Transverse colon (tissue), 4 donors: ENCODE results near the gene SEMA4A. TPM values are rescaled to one million over a fixed set of nuclear protein-coding genes. Genes with fewer than 3 reads are reported as not detected.

Experiments used
- DNase-seq: peaks from one replicate; pipeline ENCODE4 v3.0.0-alpha.2; 2019
- H3K27ac ChIP-seq, 4 donors: fragments of 200-600 bp; sonication (generic); 2 replicates each; pipeline ENCODE4 v1.5.1; 2016 to 2018; ENCODE audit warnings: inconsistent platforms in 4 of 4
- H3K27me3 ChIP-seq: fragments of 200-600 bp; sonication (generic); 2 replicates; pipeline ENCODE4 v1.5.1; 2017; ENCODE audit warnings: inconsistent platforms
- H3K36me3 ChIP-seq, 4 donors: fragments of 200-600 bp; sonication (generic); 2 replicates each; pipeline ENCODE4 v1.5.1; 2017 to 2019; ENCODE audit warnings: inconsistent platforms in 4 of 4
- H3K4me1 ChIP-seq, 4 donors: fragments of 200-600 bp; sonication (generic); 2 replicates each; pipeline ENCODE4 v1.5.1; 2017 to 2020; ENCODE audit warnings: inconsistent platforms in 4 of 4
- H3K4me3 ChIP-seq, 4 donors: fragments of 200-600 bp; sonication (generic); 1 replicate in 1 of 4; 2 replicates in 3 of 4; pipeline versions ENCODE4 v1.5.1 to v1.6.1; 2017 to 2019; ENCODE audit warnings: inconsistent platforms in 4 of 4
- H3K9me3 ChIP-seq, 2 donors: fragments of 200-600 bp; sonication (generic); 2 replicates each; pipeline ENCODE4 v1.5.1; 2017 to 2019; ENCODE audit warnings: inconsistent platforms in 2 of 2
- EP300 ChIP-seq: sonication (generic); formaldehyde crosslinking; IDR thresholded peaks from one replicate; pipeline ENCODE4 v1.6.1; 2017; ENCODE audit warnings: antibody characterized with exemption, low read depth
- POLR2A ChIP-seq: fragments of 450-650 bp; IDR thresholded peaks from one replicate; pipeline ENCODE4 v1.6.1; 2016; ENCODE audit warnings: antibody characterized with exemption, mild to moderate bottlenecking, moderate library complexity
- POLR2AphosphoS5 ChIP-seq, 3 donors: sonication (generic); formaldehyde crosslinking; IDR thresholded peaks; one replicate each; pipeline ENCODE4 v1.6.1; 2016; ENCODE audit warnings: antibody characterized with exemption in 3 of 3
- WGBS, 2 donors: methylation state at CpG; one replicate each; pipeline ENCODE4 v1.1.5; 2018; ENCODE audit warnings: low coverage in 1 of 2; 5-methylcytosine and 5-hydroxymethylcytosine counted together
- in situ Hi-C, 4 donors: fragments of 200-750 bp; cut with MboI; loops; one replicate each; pipeline versions ENCODE4 v1.15.0 to v1.15.1; 2017; ENCODE audit warnings: low sequenced_read_pairs in 3 of 4, low pct_ligation_motif_present in 1 of 4, low pct_unique_long_range_greater_than_20kb in 1 of 4
- intact Hi-C: fragments of 100-400 bp; cut with DNase I; formaldehyde crosslinking; loops from one replicate; pipeline ENCODE4 v1.15.1; 2023; ENCODE audit warnings: low total_unique reads
- total RNA-seq, 4 donors: library from RNA; depleted of rRNA; stranded (reverse); fragments of >200 nt; gene quantifications; one replicate each; pipeline ENCODE4 v1.1.0, GENCODE V29; 2016
- TF ChIP-seq, protein P1 (sequence below), 5 experiments: fragments of 200-600 bp in 3 of 5; fragments of 450-650 bp in 2 of 5; sonication (generic) in 3 of 5; IDR thresholded peaks; 1 replicate in 2 of 5; 2 replicates in 3 of 5; pipeline ENCODE4 v1.5.1; 2016 to 2017; ENCODE audit warnings: antibody characterized with exemption in 5 of 5, inconsistent platforms in 3 of 5, mild to moderate bottlenecking in 2 of 5, moderate library complexity in 1 of 5

The SEMA4A gene
- total RNA-seq, 4 donors from 2014 or later: 2.6 to 6.0 (median 4.8) TPM; not detected in 1

DNA sequence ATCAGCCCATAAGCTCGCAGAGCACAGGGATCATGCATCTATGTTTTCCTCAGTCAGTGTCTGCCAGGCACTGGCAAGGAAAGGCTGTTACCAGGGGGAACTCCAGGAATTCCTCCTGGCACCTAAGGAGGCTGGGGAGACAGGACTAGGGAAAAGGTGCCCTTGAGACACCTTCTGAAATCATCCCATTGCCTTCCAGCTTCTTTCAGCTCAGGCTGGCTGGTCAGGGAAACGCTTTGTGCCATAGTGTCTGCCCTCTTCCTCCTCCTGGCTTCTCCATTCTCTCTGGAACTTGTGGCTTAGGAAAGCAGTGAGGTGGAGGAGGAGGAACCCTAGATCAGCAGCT is 25.1 kb upstream of the SEMA4A start:
- H3K27ac ChIP-seq: peak overlapping the region; percentile 96 to 100 (median 98)
- WGBS, 2 donors: 66% methylated on average over 2 of the region's 2 CpGs; no CpG with 5 or more reads in 1 of the 2 donors
- TF ChIP-seq POLR2A (no peak), POLR2AphosphoS5 (IDR thresholded peaks at IDR 0.05) (no peak)
- no peaks in the 10 kb centered on the region for H3K9me3 ChIP-seq
- DNase-seq: no peak
- peak overlapping the region in 1 of 4 donors; percentile 17 for H3K4me3 ChIP-seq
- intact Hi-C loops: no loop called here
- peaks cover 0 to 26% (median 11%) of the 10 kb centered on the region in 4 donors for H3K36me3 ChIP-seq
- H3K4me1 ChIP-seq: peaks cover 66 to 75% (median 73%) of the 10 kb centered on the region in 4 donors
- in situ Hi-C loops: no loop called here
- H3K27me3 ChIP-seq: no peaks in the 10 kb centered on the region

GRCh38 chr1:156128654-156129597 is 24.5 kb upstream of the SEMA4A start:
- in situ Hi-C loops (no loop called here), intact Hi-C loops (no loop called here)
- Histone ChIP-seq H3K4me1 (peaks cover 60 to 68% (median 66%) of the 10 kb centered on the region in 4 donors), H3K27me3 (no peaks in the 10 kb centered on the region), H3K27ac (peak overlapping the region; percentile 96 to 100 (median 98)), H3K36me3 (peaks cover 0 to 33% (median 15%) of the 10 kb centered on the region in 4 donors), H3K4me3 (peak overlapping the region in 1 of 4 donors; percentile 18), H3K9me3 (no peaks in the 10 kb centered on the region)
- peak; percentile 40 for DNase-seq
- WGBS, 2 donors: 40 to 65% methylated on average over 7 to 8 of the region's 8 CpGs
- peak; percentile 40 to 51 (median 51) for TF ChIP-seq POLR2AphosphoS5 (IDR thresholded peaks at IDR 0.05)
- TF ChIP-seq, protein P1, sequence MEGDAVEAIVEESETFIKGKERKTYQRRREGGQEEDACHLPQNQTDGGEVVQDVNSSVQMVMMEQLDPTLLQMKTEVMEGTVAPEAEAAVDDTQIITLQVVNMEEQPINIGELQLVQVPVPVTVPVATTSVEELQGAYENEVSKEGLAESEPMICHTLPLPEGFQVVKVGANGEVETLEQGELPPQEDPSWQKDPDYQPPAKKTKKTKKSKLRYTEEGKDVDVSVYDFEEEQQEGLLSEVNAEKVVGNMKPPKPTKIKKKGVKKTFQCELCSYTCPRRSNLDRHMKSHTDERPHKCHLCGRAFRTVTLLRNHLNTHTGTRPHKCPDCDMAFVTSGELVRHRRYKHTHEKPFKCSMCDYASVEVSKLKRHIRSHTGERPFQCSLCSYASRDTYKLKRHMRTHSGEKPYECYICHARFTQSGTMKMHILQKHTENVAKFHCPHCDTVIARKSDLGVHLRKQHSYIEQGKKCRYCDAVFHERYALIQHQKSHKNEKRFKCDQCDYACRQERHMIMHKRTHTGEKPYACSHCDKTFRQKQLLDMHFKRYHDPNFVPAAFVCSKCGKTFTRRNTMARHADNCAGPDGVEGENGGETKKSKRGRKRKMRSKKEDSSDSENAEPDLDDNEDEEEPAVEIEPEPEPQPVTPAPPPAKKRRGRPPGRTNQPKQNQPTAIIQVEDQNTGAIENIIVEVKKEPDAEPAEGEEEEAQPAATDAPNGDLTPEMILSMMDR (IDR thresholded peaks at IDR 0.05): no peak

GRCh38 chr1:156129687-156130577 is 23.5 kb upstream of the SEMA4A start:
- in situ Hi-C loops (loop anchor here in 3 of 4 donors (5.0 kb wide), 3 partner anchors 33 to 43 kb away; no protein-coding TSS in a partner anchor), intact Hi-C loops (loop anchor here (2.0 kb wide), 1 partner anchor 33 kb away; no protein-coding TSS in a partner anchor)
- Histone ChIP-seq H3K27me3 (no peaks in the 10 kb centered on the region), H3K9me3 (no peaks in the 10 kb centered on the region), H3K36me3 (peaks cover 0 to 43% (median 23%) of the 10 kb centered on the region in 4 donors), H3K27ac (peak overlapping the region; percentile 96 to 100 (median 98)), H3K4me3 (peak overlapping the region in 1 of 4 donors; percentile 18), H3K4me1 (peaks cover 50 to 58% (median 56%) of the 10 kb centered on the region in 4 donors)
- DNase-seq: peak; percentile 88
- TF ChIP-seq POLR2A: peak; percentile 31
- no peak for TF ChIP-seq EP300
- peak; percentile 64 to 73 (median 69) for TF ChIP-seq POLR2AphosphoS5 (IDR thresholded peaks at IDR 0.05)
- TF ChIP-seq, protein P1 (IDR thresholded peaks at IDR 0.05): peak; percentile 95 to 99 (median 97)
- WGBS, 2 donors: 9 to 37% methylated on average over 1 to 7 of the region's 7 CpGs

GRCh38 chr1:156130578-156130942 is 22.8 kb upstream of the SEMA4A start:
- H3K36me3 ChIP-seq: peaks cover 0 to 49% (median 27%) of the 10 kb centered on the region in 4 donors
- H3K4me1 ChIP-seq: peaks cover 44 to 52% (median 50%) of the 10 kb centered on the region in 4 donors
- no peak overlapping the region for H3K4me3 ChIP-seq
- no peak for DNase-seq
- TF ChIP-seq EP300: no peak
- TF ChIP-seq, protein P1 (IDR thresholded peaks at IDR 0.05): peak in 2 of 5 experiments; percentile 6 to 8
- 83% methylated on average over 6 of the region's 6 CpGs; no CpG with 5 or more reads in 1 of the 2 donors for WGBS, 2 donors
- in situ Hi-C loops: loop anchor here in 3 of 4 donors (5.0 kb wide), 3 partner anchors 33 to 43 kb away; no protein-coding TSS in a partner anchor
- peak overlapping the region; percentile 96 to 100 (median 98) for H3K27ac ChIP-seq
- H3K9me3 ChIP-seq: no peaks in the 10 kb centered on the region
- H3K27me3 ChIP-seq: no peaks in the 10 kb centered on the region
- intact Hi-C loops: loop anchor here (2.0 kb wide), 1 partner anchor 34 kb away; no protein-coding TSS in a partner anchor
